Progenitor cell of endocrine pancreas (in vitro differentiated cells): ENCODE measurements around the gene RAB11FIP4. TPM values are rescaled to one million over a fixed set of nuclear protein-coding genes. Genes with fewer than 3 reads are reported as not detected.

Experiments
- DNase-seq: peaks from one replicate; pipeline ENCODE4 v3.0.0; 2021; ENCODE audit warnings: low spot score; ENCODE audit not compliant: unreplicated experiment
- H3K27ac Mint-ChIP-seq: 2 replicates; pipeline ENCODE4 v1.8.0; 2021; ENCODE audit warnings: mild to moderate bottlenecking, moderate library complexity, mixed read lengths
- H3K27me3 Mint-ChIP-seq: 2 replicates; pipeline ENCODE4 v1.8.0; 2021; ENCODE audit warnings: mixed read lengths
- H3K36me3 Mint-ChIP-seq: 2 replicates; pipeline ENCODE4 v1.8.0; 2022; ENCODE audit warnings: mixed read lengths; ENCODE audit not compliant: insufficient read depth
- H3K4me1 Mint-ChIP-seq: 2 replicates; pipeline ENCODE4 v1.8.0; 2021; ENCODE audit warnings: low read depth, mixed read lengths
- H3K4me3 Mint-ChIP-seq: 2 replicates; pipeline ENCODE4 v1.8.0; 2021; ENCODE audit warnings: low read depth, mild to moderate bottlenecking, moderate library complexity, mixed read lengths
- H3K9me3 Mint-ChIP-seq: 2 replicates; pipeline ENCODE4 v1.8.0; 2021; ENCODE audit warnings: low read depth, mixed read lengths
- CTCF ChIP-seq: fragments of 200-600 bp; sonication (generic); IDR thresholded peaks from one replicate; pipeline ENCODE4 v1.5.0; 2021; ENCODE audit warnings: antibody characterized with exemption, mild to moderate bottlenecking; ENCODE audit not compliant: unreplicated experiment
- total RNA-seq: library from RNA; stranded (reverse); gene quantifications from 2 replicates; pipeline ENCODE4 v1.2.1, GENCODE V29; 2021

Gene RAB11FIP4
- total RNA-seq, 1 donor from 2014 or later, result 65.5 TPM

- TF ChIP-seq CTCF, result no peak
- DNase-seq, result no peak
- H3K36me3 Mint-ChIP-seq, result peaks cover 6% of the 10 kb centered on the region
- no peaks in the 10 kb centered on the region for H3K9me3 Mint-ChIP-seq
- no peak overlapping the region for H3K4me3 Mint-ChIP-seq
- H3K27ac Mint-ChIP-seq, result no peak overlapping the region
- H3K4me1 Mint-ChIP-seq, result no peaks in the 10 kb centered on the region
- peaks cover 31% of the 10 kb centered on the region for H3K27me3 Mint-ChIP-seq
Observed at GRCh38 chr17:31385428-31386285, 5.8 kb upstream of the RAB11FIP4 start.

- Mint-ChIP-seq H3K36me3 (peaks cover 6% of the 10 kb centered on the region), H3K4me3 (no peak overlapping the region), H3K4me1 (no peaks in the 10 kb centered on the region), H3K9me3 (no peaks in the 10 kb centered on the region), H3K27ac (no peak overlapping the region), H3K27me3 (peaks cover 36% of the 10 kb centered on the region)
- no peak for DNase-seq
- no peak for TF ChIP-seq CTCF
Observed at GRCh38 chr17:31386542-31387075, 4.9 kb upstream of the RAB11FIP4 start.

- DNase-seq, result no peak
- H3K36me3 Mint-ChIP-seq, result peaks cover 6% of the 10 kb centered on the region
- H3K9me3 Mint-ChIP-seq, result no peaks in the 10 kb centered on the region
- H3K4me3 Mint-ChIP-seq, result no peak overlapping the region
- no peaks in the 10 kb centered on the region for H3K4me1 Mint-ChIP-seq
- no peak for TF ChIP-seq CTCF
- peaks cover 40% of the 10 kb centered on the region for H3K27me3 Mint-ChIP-seq
- H3K27ac Mint-ChIP-seq, result no peak overlapping the region
Observed at GRCh38 chr17:31387438-31387837, 4.0 kb upstream of the RAB11FIP4 start.

- Mint-ChIP-seq H3K27ac (no peak overlapping the region), H3K27me3 (peaks cover 49% of the 10 kb centered on the region), H3K36me3 (peaks cover 3% of the 10 kb centered on the region), H3K4me1 (no peaks in the 10 kb centered on the region), H3K9me3 (no peaks in the 10 kb centered on the region), H3K4me3 (no peak overlapping the region)
- DNase-seq, result no peak
- no peak for TF ChIP-seq CTCF
Observed at GRCh38 chr17:31388351-31388750, 3.1 kb upstream of the RAB11FIP4 start.

GRCh38 chr17:31388770-31389656, 2.5 kb upstream of the RAB11FIP4 start:
- no peak overlapping the region for H3K4me3 Mint-ChIP-seq
- no peak for DNase-seq
- peaks cover 55% of the 10 kb centered on the region for H3K27me3 Mint-ChIP-seq

More at GRCh38 chr17:31388770-31389656, 2.5 kb upstream of the RAB11FIP4 start:
- Mint-ChIP-seq H3K4me1 (no peaks in the 10 kb centered on the region), H3K36me3 (peaks cover 2% of the 10 kb centered on the region), H3K27ac (no peak overlapping the region), H3K9me3 (no peaks in the 10 kb centered on the region)
- TF ChIP-seq CTCF, result peak; percentile 73
